HCT116 (cell line): ENCODE results near the gene MTA3. TPM values are rescaled to one million over a fixed set of nuclear protein-coding genes. Genes with fewer than 3 reads are reported as not detected.

Source experiments
- ATAC-seq: fragments of 200-7000 bp; cut with Tn5 transposase; 2 replicates; pipeline ENCODE4 v1.9.1; 2020; ENCODE audit warnings: mild to moderate bottlenecking, moderate library complexity
- BruUV-seq: library from RNA; stranded (reverse); fragments of 400-500 nt; replicated peaks from 2 replicates; lab custom pipeline; 2021; lab: Mats Ljungman, UMichigan
- CTCF ChIA-PET: fragments of 300-600 bp; sonication (Branson Sonifier 250); formaldehyde crosslinking; loops from one replicate; lab custom pipeline; 2021; ENCODE audit warnings: antibody characterized with exemption; lab: Charles Lee
- POLR2A ChIA-PET: fragments of 300-600, 350-600 bp; sonication (Branson Sonifier 250); formaldehyde crosslinking; loops from one replicate; lab custom pipeline; 2021; ENCODE audit warnings: antibody characterized with exemption; lab: Charles Lee
- RAD21 ChIA-PET, 2 experiments: fragments of 300-600 bp; sonication (Branson Sonifier 250); formaldehyde crosslinking; loops; one replicate each; lab custom pipeline; 2023; ENCODE audit warnings: low total read pairs in 2 of 2; ENCODE audit not compliant: uncharacterized antibody in 2 of 2, unreplicated experiment in 2 of 2, low non-redundant PET in 1 of 2; lab: Charles Lee
- DNase-seq: peaks from one replicate; pipeline ENCODE4 v3.0.0-alpha.2; 2010; ENCODE audit warnings: low read depth, low spot score
- H2AFZ ChIP-seq: fragments of 200-600 bp; shearing (Covaris generic), sonication (generic); 2 replicates; pipeline ENCODE4 v1.6.1; 2017; ENCODE audit warnings: low read depth, mixed run types, mixed read lengths, antibody characterized with exemption, low read length; ENCODE audit not compliant: poor library complexity, severe bottlenecking
- H3K27ac ChIP-seq: 2 replicates; pipeline ENCODE4 v1.5.1; 2012; ENCODE audit warnings: low read depth, low read length
- H3K27me3 ChIP-seq: fragments of 200-600 bp; sonication (generic); 2 replicates; pipeline ENCODE4 v1.6.1; 2016; ENCODE audit warnings: mixed run types, low read length, mixed read lengths; ENCODE audit not compliant: insufficient read depth
- H3K36me3 ChIP-seq, 2 experiments: fragments of 200-500 bp in 1 of 2; fragments of 200-600 bp in 1 of 2; sonication (Bioruptor generic) in 1 of 2; sonication (generic) in 1 of 2; 2 replicates each; pipeline versions ENCODE4 v1.5.1 to v1.6.1; 2014 to 2016; ENCODE audit warnings: low read length in 2 of 2, inconsistent platforms in 1 of 2, mixed read lengths in 1 of 2, mixed run types in 1 of 2; ENCODE audit not compliant: insufficient read depth in 2 of 2, control insufficient read depth in 1 of 2
- H3K4me1 ChIP-seq, 2 experiments: fragments of 200-600 bp in 1 of 2; sonication (generic) in 1 of 2; 2 replicates each; pipeline versions ENCODE4 v1.5.1 to v1.6.1; 2012 to 2017; ENCODE audit warnings: low read length in 2 of 2, inconsistent platforms in 1 of 2, mild to moderate bottlenecking in 1 of 2, mixed read lengths in 1 of 2, mixed run types in 1 of 2, moderate library complexity in 1 of 2; ENCODE audit not compliant: insufficient read depth in 2 of 2, control insufficient read depth in 1 of 2
- H3K4me2 ChIP-seq: fragments of 200-600 bp; sonication (generic); 2 replicates; pipeline ENCODE4 v1.6.1; 2017; ENCODE audit warnings: mixed run types, low read length, mixed read lengths
- H3K4me3 ChIP-seq, 2 experiments: fragments of 200-600 bp in 1 of 2; sonication (generic) in 1 of 2; replicated peaks in 1 of 2; 2 replicates each; pipeline ENCODE4 v1.5.1; 2011 to 2016; ENCODE audit warnings: low read length in 2 of 2, control low read depth in 1 of 2, low read depth in 1 of 2, mild to moderate bottlenecking in 1 of 2, mixed read lengths in 1 of 2, mixed run types in 1 of 2
- H3K79me2 ChIP-seq: fragments of 200-600 bp; sonication (generic); 2 replicates; pipeline ENCODE4 v1.6.1; 2017; ENCODE audit warnings: mild to moderate bottlenecking, mixed run types, low read length, moderate library complexity, mixed read lengths; ENCODE audit not compliant: insufficient read depth
- H3K9ac ChIP-seq: fragments of 200-600 bp; sonication (generic); 2 replicates; pipeline ENCODE4 v1.6.1; 2016; ENCODE audit warnings: low read length, mixed read lengths
- H3K9me2 ChIP-seq: fragments of 200-600 bp; sonication (generic), shearing (Covaris generic); 2 replicates; pipeline ENCODE4 v1.6.1; 2017; ENCODE audit warnings: mixed run types, mild to moderate bottlenecking, moderate library complexity; ENCODE audit not compliant: insufficient read depth
- H3K9me3 ChIP-seq, 2 experiments: fragments of 200-500 bp in 1 of 2; fragments of 200-600 bp in 1 of 2; sonication (Bioruptor generic) in 1 of 2; sonication (generic) in 1 of 2; 2 replicates each; pipeline ENCODE4 v1.6.1; 2014 to 2017; ENCODE audit warnings: low read length in 2 of 2, mixed read lengths in 2 of 2, inconsistent platforms in 1 of 2, low read depth in 1 of 2, mild to moderate bottlenecking in 1 of 2, mixed run types in 1 of 2, moderate library complexity in 1 of 2; ENCODE audit not compliant: control insufficient read depth in 1 of 2, insufficient read depth in 1 of 2
- H4K20me1 ChIP-seq: fragments of 200-600 bp; sonication (generic), shearing (Covaris generic); 2 replicates; pipeline ENCODE4 v1.6.1; 2017; ENCODE audit warnings: mixed run types, mild to moderate bottlenecking, moderate library complexity; ENCODE audit not compliant: insufficient read depth
- CEBPB ChIP-seq: IDR thresholded peaks from 2 replicates; pipeline ENCODE4 v1.6.1; 2012; ENCODE audit warnings: low read depth
- CTCF ChIP-seq, 3 experiments: fragments of 200-600 bp in 1 of 3; sonication (generic) in 1 of 3; IDR thresholded peaks in 2 of 3; conservative IDR thresholded peaks in 1 of 3; 2 replicates each; pipeline ENCODE4 v1.5.1; 2012 to 2017; ENCODE audit warnings: low read depth in 2 of 3, low read length in 2 of 3, antibody characterized with exemption in 1 of 3, borderline replicate concordance in 1 of 3, control low read depth in 1 of 3, mild to moderate bottlenecking in 1 of 3, mixed read lengths in 1 of 3, mixed run types in 1 of 3, moderate library complexity in 1 of 3; ENCODE audit not compliant: insufficient read depth in 1 of 3
- ELF1 ChIP-seq: IDR thresholded peaks from 2 replicates; pipeline ENCODE4 v1.6.1; 2012; ENCODE audit warnings: low read depth, borderline replicate concordance
- POLR2AphosphoS5 ChIP-seq: IDR thresholded peaks from 2 replicates; pipeline ENCODE4 v1.6.1; 2011; ENCODE audit warnings: mild to moderate bottlenecking, low read depth, low read length, moderate library complexity
- TCF7L2 ChIP-seq: IDR thresholded peaks from 2 replicates; pipeline ENCODE4 v1.7.0; 2011; ENCODE audit warnings: borderline replicate concordance, inconsistent platforms; ENCODE audit not compliant: insufficient read depth, insufficient read length; ENCODE audit errors: extremely low read depth
- ZBTB33 ChIP-seq: IDR thresholded peaks from 2 replicates; pipeline ENCODE4 v1.6.1; 2011; ENCODE audit warnings: mild to moderate bottlenecking, low read length, moderate library complexity; ENCODE audit not compliant: insufficient replicate concordance; ENCODE audit errors: extremely low read depth
- intact Hi-C: fragments of 100-400 bp; cut with micrococcal nuclease; formaldehyde crosslinking; loops from 2 replicates; pipeline ENCODE4 v1.10.0; 2022
- total RNA-seq: library from RNA; stranded (reverse); gene quantifications from one replicate; pipeline ENCODE4 v1.2.1, GENCODE V29; 2021; ENCODE audit not compliant: unreplicated experiment

MTA3 gene
- total RNA-seq, 1 experiment from 2014 or later = 46.3 TPM

- intact Hi-C loops = no loop called here
- no peak overlapping the region for H3K4me3 ChIP-seq
- POLR2A ChIA-PET = no interaction called here
- RAD21 ChIA-PET = no interaction called here
- CTCF ChIA-PET = no interaction called here
- BruUV-seq = no TSS peak
- no peaks in the 10 kb centered on the region for H3K27me3 ChIP-seq
- TF ChIP-seq CEBPB (no peak), TCF7L2 (no peak), ELF1 (no peak), ZBTB33 (no peak), CTCF (IDR thresholded peaks at IDR 0.05 in 2 of 3, conservative IDR thresholded peaks at IDR 0.05 in 1 of 3; ENCODE audit: borderline replicate concordance in 1 of 3, insufficient read depth in 1 of 3, low read depth in 2 of 3, low read length in 2 of 3) (no peak), POLR2AphosphoS5 (no peak)
- H4K20me1 ChIP-seq = no peaks in the 10 kb centered on the region
- no peak for ATAC-seq
- no peak for DNase-seq
- no peaks in the 10 kb centered on the region for H3K79me2 ChIP-seq
- no peak overlapping the region for H3K4me2 ChIP-seq
- H3K9me3 ChIP-seq = no peaks in the 10 kb centered on the region
- no peaks in the 10 kb centered on the region for H3K9me2 ChIP-seq
- no peak overlapping the region for H3K27ac ChIP-seq
- no peaks in the 10 kb centered on the region for H3K4me1 ChIP-seq
- H2AFZ ChIP-seq = no peak overlapping the region
- no peak overlapping the region for H3K9ac ChIP-seq
- no peaks in the 10 kb centered on the region for H3K36me3 ChIP-seq
These were observed 219.0 kb downstream of the MTA3 start for GRCh38 chr2:42787424-42787787.
